ENCODE data around the gene KRT31.

DNA sequence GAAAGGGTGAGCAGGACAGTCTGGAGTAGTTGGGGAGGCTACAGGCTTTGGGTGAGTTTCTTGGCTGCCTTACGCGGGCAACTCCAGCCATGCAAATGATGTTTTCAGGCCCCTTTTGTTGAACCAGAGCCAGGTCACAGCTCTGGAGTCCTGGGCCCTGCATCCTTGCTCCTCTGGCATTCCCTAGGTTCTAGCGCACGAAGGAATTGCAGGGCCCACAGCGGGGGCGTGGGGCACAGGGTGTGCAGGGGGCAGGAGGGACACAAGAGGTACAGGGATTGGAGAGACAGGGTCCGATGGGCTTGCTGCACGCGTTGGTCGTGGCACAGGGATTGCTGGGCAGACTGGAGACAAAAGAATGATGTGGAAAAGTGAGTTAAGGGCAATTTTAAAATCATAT, 3.6 kb downstream of the KRT31 start:
- TF ChIP-seq ARHGAP35 (CRISPR knock-in tag; IDR thresholded peaks at IDR 0.05; ENCODE audit: borderline replicate concordance) (no peak), NFRKB (IDR thresholded peaks at IDR 0.05) (no peak), TFAP4 (IDR thresholded peaks at IDR 0.05; ENCODE audit: borderline replicate concordance, low read depth) (no peak), KDM5B (CRISPR knock-in tag; IDR thresholded peaks at IDR 0.05; ENCODE audit: borderline replicate concordance) (no peak), CBX1 (IDR thresholded peaks at IDR 0.05; ENCODE audit: low read depth) (no peak), FOXM1 (CRISPR knock-in tag; IDR thresholded peaks at IDR 0.05) (no peak), ZNF569 (CRISPR knock-in tag; IDR thresholded peaks at IDR 0.05; ENCODE audit: borderline replicate concordance) (no peak), YY1 (IDR thresholded peaks at IDR 0.05; ENCODE audit: insufficient read depth, insufficient replicate concordance, low read depth, low read length) (no peak), POLR2A (IDR thresholded peaks at IDR 0.05; ENCODE audit: insufficient read depth in 1 of 2, low read depth in 2 of 2, low read length in 2 of 2) (no peak)
- TF ChIP-seq, protein P1, sequence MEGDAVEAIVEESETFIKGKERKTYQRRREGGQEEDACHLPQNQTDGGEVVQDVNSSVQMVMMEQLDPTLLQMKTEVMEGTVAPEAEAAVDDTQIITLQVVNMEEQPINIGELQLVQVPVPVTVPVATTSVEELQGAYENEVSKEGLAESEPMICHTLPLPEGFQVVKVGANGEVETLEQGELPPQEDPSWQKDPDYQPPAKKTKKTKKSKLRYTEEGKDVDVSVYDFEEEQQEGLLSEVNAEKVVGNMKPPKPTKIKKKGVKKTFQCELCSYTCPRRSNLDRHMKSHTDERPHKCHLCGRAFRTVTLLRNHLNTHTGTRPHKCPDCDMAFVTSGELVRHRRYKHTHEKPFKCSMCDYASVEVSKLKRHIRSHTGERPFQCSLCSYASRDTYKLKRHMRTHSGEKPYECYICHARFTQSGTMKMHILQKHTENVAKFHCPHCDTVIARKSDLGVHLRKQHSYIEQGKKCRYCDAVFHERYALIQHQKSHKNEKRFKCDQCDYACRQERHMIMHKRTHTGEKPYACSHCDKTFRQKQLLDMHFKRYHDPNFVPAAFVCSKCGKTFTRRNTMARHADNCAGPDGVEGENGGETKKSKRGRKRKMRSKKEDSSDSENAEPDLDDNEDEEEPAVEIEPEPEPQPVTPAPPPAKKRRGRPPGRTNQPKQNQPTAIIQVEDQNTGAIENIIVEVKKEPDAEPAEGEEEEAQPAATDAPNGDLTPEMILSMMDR (CRISPR knock-in tag; IDR thresholded peaks at IDR 0.05) = no peak
- TF ChIP-seq, protein P2, sequence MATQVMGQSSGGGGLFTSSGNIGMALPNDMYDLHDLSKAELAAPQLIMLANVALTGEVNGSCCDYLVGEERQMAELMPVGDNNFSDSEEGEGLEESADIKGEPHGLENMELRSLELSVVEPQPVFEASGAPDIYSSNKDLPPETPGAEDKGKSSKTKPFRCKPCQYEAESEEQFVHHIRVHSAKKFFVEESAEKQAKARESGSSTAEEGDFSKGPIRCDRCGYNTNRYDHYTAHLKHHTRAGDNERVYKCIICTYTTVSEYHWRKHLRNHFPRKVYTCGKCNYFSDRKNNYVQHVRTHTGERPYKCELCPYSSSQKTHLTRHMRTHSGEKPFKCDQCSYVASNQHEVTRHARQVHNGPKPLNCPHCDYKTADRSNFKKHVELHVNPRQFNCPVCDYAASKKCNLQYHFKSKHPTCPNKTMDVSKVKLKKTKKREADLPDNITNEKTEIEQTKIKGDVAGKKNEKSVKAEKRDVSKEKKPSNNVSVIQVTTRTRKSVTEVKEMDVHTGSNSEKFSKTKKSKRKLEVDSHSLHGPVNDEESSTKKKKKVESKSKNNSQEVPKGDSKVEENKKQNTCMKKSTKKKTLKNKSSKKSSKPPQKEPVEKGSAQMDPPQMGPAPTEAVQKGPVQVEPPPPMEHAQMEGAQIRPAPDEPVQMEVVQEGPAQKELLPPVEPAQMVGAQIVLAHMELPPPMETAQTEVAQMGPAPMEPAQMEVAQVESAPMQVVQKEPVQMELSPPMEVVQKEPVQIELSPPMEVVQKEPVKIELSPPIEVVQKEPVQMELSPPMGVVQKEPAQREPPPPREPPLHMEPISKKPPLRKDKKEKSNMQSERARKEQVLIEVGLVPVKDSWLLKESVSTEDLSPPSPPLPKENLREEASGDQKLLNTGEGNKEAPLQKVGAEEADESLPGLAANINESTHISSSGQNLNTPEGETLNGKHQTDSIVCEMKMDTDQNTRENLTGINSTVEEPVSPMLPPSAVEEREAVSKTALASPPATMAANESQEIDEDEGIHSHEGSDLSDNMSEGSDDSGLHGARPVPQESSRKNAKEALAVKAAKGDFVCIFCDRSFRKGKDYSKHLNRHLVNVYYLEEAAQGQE (IDR thresholded peaks at IDR 0.05; ENCODE audit: borderline replicate concordance in 1 of 2, low read depth in 1 of 2, low read length in 2 of 2) = no peak
